ENCODE data around the gene SOS1.

DNA sequence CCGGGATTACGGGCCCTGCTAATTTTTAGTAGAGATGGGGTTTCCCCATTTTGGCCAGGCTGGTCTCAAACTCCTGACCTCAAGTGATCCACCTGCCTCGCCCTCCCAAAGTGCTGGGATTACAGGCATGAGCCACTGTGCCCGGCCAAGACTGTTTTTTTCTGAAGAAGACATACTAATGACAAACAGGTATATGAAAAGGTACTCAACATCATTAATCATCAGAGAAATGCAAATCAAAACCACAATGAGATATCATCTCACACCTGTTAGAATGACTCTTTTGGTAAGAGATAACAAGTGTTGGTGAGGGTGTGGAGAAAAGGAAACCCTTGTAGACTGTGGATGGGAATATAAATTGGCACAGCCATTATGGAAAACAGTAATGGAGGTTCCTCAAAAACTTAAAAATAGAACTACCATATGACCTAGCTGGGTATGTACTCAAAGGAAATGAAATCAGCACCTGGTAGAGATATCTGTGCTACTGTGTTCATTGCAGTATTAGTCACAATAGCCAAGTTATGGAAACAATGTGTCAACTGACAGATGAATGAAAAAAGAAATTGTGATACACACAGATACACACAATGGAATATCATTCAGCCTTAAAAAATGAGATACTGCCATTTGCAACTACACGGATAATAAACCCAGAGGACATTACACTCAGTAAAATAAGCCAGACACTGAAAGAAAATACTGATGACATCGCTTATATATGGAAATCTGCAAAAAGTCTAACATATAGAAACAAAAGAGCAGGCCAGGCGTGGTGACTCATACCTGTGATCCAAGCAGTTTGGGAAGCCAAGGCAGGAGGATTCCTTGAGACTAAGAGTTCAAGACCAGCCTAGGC is 20.8 kb downstream of the SOS1 start:
- TF ChIP-seq POLR2A (IDR thresholded peaks at IDR 0.05; ENCODE audit: low read depth, low read length) (no peak), POLR2AphosphoS5 (IDR thresholded peaks at IDR 0.05; ENCODE audit: low read depth, low read length) (no peak), TAF1 (IDR thresholded peaks at IDR 0.05; ENCODE audit: borderline replicate concordance, low read depth, low read length) (no peak)

Data from GM12892 (cell line).